SU-DHL-6 (cell line): ENCODE measurements around the gene CASTOR2.
"Not testable (repeated sequence)": the region's sequence is repeated elsewhere in the genome, so short reads cannot be mapped to it uniquely, and the experiment has no call there.

Experiments used
- H2AFZ ChIP-seq: fragments of 200-600 bp; sonication (generic); 2 replicates; pipeline ENCODE4 v1.6.1; 2014; ENCODE audit warnings: low read depth, mild to moderate bottlenecking, moderate library complexity, mixed read lengths, antibody characterized with exemption, low read length; ENCODE audit not compliant: severe bottlenecking
- H3F3A ChIP-seq: fragments of 200-600 bp; shearing (Covaris generic); 2 replicates; pipeline ENCODE4 v1.6.0; 2016; ENCODE audit warnings: antibody characterized with exemption, mild to moderate bottlenecking; ENCODE audit not compliant: insufficient read depth
- H3K27ac ChIP-seq: fragments of 200-600 bp; sonication (generic); 2 replicates; pipeline ENCODE4 v1.5.1; 2016; ENCODE audit warnings: low read depth, mild to moderate bottlenecking, low read length, moderate library complexity, mixed read lengths
- H3K27me3 ChIP-seq: fragments of 200-600 bp; sonication (generic), shearing (Covaris generic); 2 replicates; pipeline ENCODE4 v1.6.0; 2014; ENCODE audit warnings: mild to moderate bottlenecking, low read length
- H3K36me3 ChIP-seq: fragments of 200-600 bp; sonication (generic); 2 replicates; pipeline ENCODE4 v1.6.1; 2014; ENCODE audit warnings: mild to moderate bottlenecking, low read length, mixed read lengths
- H3K4me2 ChIP-seq: fragments of 300-600, 200-600 bp; shearing (Covaris generic), sonication (generic); 2 replicates; pipeline ENCODE4 v1.6.0; 2014; ENCODE audit warnings: low read length, low read depth, mild to moderate bottlenecking; ENCODE audit not compliant: poor library complexity, severe bottlenecking
- H3K4me3 ChIP-seq: fragments of 200-600 bp; sonication (generic); 2 replicates; pipeline ENCODE4 v1.5.1; 2014; ENCODE audit warnings: antibody characterized with exemption, low read length, mild to moderate bottlenecking, mixed read lengths; ENCODE audit not compliant: insufficient read depth, poor library complexity, severe bottlenecking
- H3K79me2 ChIP-seq: fragments of 200-600 bp; sonication (generic); 2 replicates; pipeline ENCODE4 v1.6.1; 2014; ENCODE audit warnings: mild to moderate bottlenecking, low read length, moderate library complexity; ENCODE audit not compliant: insufficient read depth
- H3K9ac ChIP-seq: fragments of 200-600 bp; sonication (generic); 2 replicates; pipeline ENCODE4 v1.7.0; 2014; ENCODE audit warnings: mild to moderate bottlenecking, low read length
- H3K9me2 ChIP-seq: fragments of 200-600 bp; sonication (generic); replicated peaks from 2 replicates; pipeline ENCODE4 v1.6.1; 2014; ENCODE audit warnings: low read length; ENCODE audit not compliant: insufficient read depth
- H3K9me3 ChIP-seq: fragments of 200-600 bp; sonication (generic); 2 replicates; pipeline ENCODE4 v1.6.1; 2014; ENCODE audit warnings: low read length, mixed read lengths; ENCODE audit not compliant: insufficient read depth
- H4K20me1 ChIP-seq: fragments of 200-600 bp; sonication (generic); 2 replicates; pipeline ENCODE4 v1.6.1; 2014; ENCODE audit warnings: low read depth, mild to moderate bottlenecking, antibody characterized with exemption, low read length, moderate library complexity, mixed read lengths

The CASTOR2 gene

GRCh38 chr7:74943923-74944322 lies 20.6 kb upstream of the CASTOR2 start:
- not testable (repeated sequence) for H2AFZ ChIP-seq, H3K27ac ChIP-seq, H3K4me3 ChIP-seq, H4K20me1 ChIP-seq, H3K4me2 ChIP-seq, H3K9me2 ChIP-seq, H3K27me3 ChIP-seq, H3F3A ChIP-seq, H3K79me2 ChIP-seq, H3K9ac ChIP-seq, H3K36me3 ChIP-seq, H3K9me3 ChIP-seq

GRCh38 chr7:74947741-74948140 lies 16.8 kb upstream of the CASTOR2 start:
- not testable (repeated sequence) for H3K4me2 ChIP-seq, H3K4me3 ChIP-seq, H3K9ac ChIP-seq, H2AFZ ChIP-seq, H3K36me3 ChIP-seq, H3K9me3 ChIP-seq, H3K9me2 ChIP-seq, H3K79me2 ChIP-seq, H4K20me1 ChIP-seq, H3F3A ChIP-seq, H3K27ac ChIP-seq, H3K27me3 ChIP-seq

GRCh38 chr7:74953774-74954173 lies 10.7 kb upstream of the CASTOR2 start:
- not testable (repeated sequence) for H3K27me3 ChIP-seq, H3K36me3 ChIP-seq, H4K20me1 ChIP-seq, H3K79me2 ChIP-seq, H3K4me2 ChIP-seq, H3K9ac ChIP-seq, H3K27ac ChIP-seq, H3K4me3 ChIP-seq, H2AFZ ChIP-seq, H3K9me3 ChIP-seq, H3F3A ChIP-seq, H3K9me2 ChIP-seq

GRCh38 chr7:74958328-74958727 lies 6.2 kb upstream of the CASTOR2 start:
- not testable (repeated sequence) for H3K9me2 ChIP-seq, H2AFZ ChIP-seq, H3K27me3 ChIP-seq, H3F3A ChIP-seq, H3K36me3 ChIP-seq, H3K27ac ChIP-seq, H3K79me2 ChIP-seq, H3K9me3 ChIP-seq, H3K9ac ChIP-seq, H3K4me2 ChIP-seq, H3K4me3 ChIP-seq, H4K20me1 ChIP-seq

GRCh38 chr7:74963704-74964510 lies 598 bp upstream of the CASTOR2 start:
- not testable (repeated sequence) for H4K20me1 ChIP-seq, H3K27me3 ChIP-seq, H3K36me3 ChIP-seq, H3K79me2 ChIP-seq, H3K27ac ChIP-seq, H2AFZ ChIP-seq, H3K9ac ChIP-seq, H3K9me2 ChIP-seq, H3F3A ChIP-seq, H3K9me3 ChIP-seq, H3K4me3 ChIP-seq, H3K4me2 ChIP-seq

- not testable (repeated sequence) for H3K9ac ChIP-seq, H3K36me3 ChIP-seq, H3K27me3 ChIP-seq, H3K4me3 ChIP-seq, H3K9me2 ChIP-seq, H3K79me2 ChIP-seq, H3K9me3 ChIP-seq, H4K20me1 ChIP-seq, H3F3A ChIP-seq, H3K4me2 ChIP-seq, H3K27ac ChIP-seq, H2AFZ ChIP-seq
These were observed 1.8 kb downstream of the CASTOR2 start for GRCh38 chr7:74966208-74966854.

- H4K20me1 ChIP-seq, H3K4me2 ChIP-seq, H2AFZ ChIP-seq, H3K4me3 ChIP-seq, H3K9me3 ChIP-seq, H3K9ac ChIP-seq, H3K36me3 ChIP-seq, H3K27ac ChIP-seq, H3K9me2 ChIP-seq, H3K79me2 ChIP-seq, H3F3A ChIP-seq, H3K27me3 ChIP-seq: not testable (repeated sequence)
These were observed 2.4 kb downstream of the CASTOR2 start for GRCh38 chr7:74966909-74967308.

GRCh38 chr7:74971431-74971830 lies 6.9 kb downstream of the CASTOR2 start:
- not testable (repeated sequence) for H3K9me2 ChIP-seq, H4K20me1 ChIP-seq, H3K27ac ChIP-seq, H3K9ac ChIP-seq, H3K79me2 ChIP-seq, H2AFZ ChIP-seq, H3F3A ChIP-seq, H3K27me3 ChIP-seq, H3K4me2 ChIP-seq, H3K4me3 ChIP-seq, H3K9me3 ChIP-seq, H3K36me3 ChIP-seq
